A549 (cell line): Measurements from ENCODE around the gene TMEM121. TPM values are rescaled to one million over a fixed set of nuclear protein-coding genes. Genes with fewer than 3 reads are reported as not detected.

Experiments used
- ATOH8 ChIP-seq: fragments of 250-450 bp; sonication (Bioruptor Pico); IDR thresholded peaks from 2 replicates; pipeline ENCODE4 v1.5.0; 2020; ENCODE audit warnings: low read depth, mild to moderate bottlenecking, moderate library complexity
- CBX2 ChIP-seq: fragments of 200-600 bp; sonication (generic); IDR thresholded peaks from 2 replicates; pipeline ENCODE4 v1.6.1; 2016; ENCODE audit warnings: low read depth, mild to moderate bottlenecking, borderline replicate concordance
- CEBPB ChIP-seq, 2 experiments: fragments of >200 bp in 1 of 2; sonication (Bioruptor Twin) in 1 of 2; formaldehyde crosslinking in 1 of 2; IDR thresholded peaks; 2 replicates each; pipeline ENCODE4 v1.6.1; 2012 to 2016
- CHD4 ChIP-seq: fragments of 200-600 bp; sonication (generic); IDR thresholded peaks from 2 replicates; pipeline ENCODE4 v1.6.1; 2016; ENCODE audit warnings: antibody characterized with exemption, mild to moderate bottlenecking, borderline replicate concordance
- CTCF ChIP-seq: fragments of >200 bp; sonication (Bioruptor Twin); formaldehyde crosslinking; IDR thresholded peaks from 3 replicates; pipeline ENCODE4 v1.5.1; 2016
- E2F6 ChIP-seq: IDR thresholded peaks from 2 replicates; pipeline ENCODE4 v1.6.1; 2012; ENCODE audit warnings: low read depth, borderline replicate concordance
- EHMT2 ChIP-seq: fragments of 200-600 bp; sonication (generic); IDR thresholded peaks from 2 replicates; pipeline ENCODE4 v1.6.1; 2016; ENCODE audit warnings: antibody characterized with exemption, low read depth, mild to moderate bottlenecking, moderate library complexity
- FOSB ChIP-seq: fragments of 250-450 bp; sonication (Bioruptor Pico); IDR thresholded peaks from 2 replicates; pipeline ENCODE4 v1.5.0; 2020; ENCODE audit warnings: mild to moderate bottlenecking, moderate library complexity
- FOSL2 ChIP-seq, 2 experiments: fragments of 450-650 bp in 1 of 2; fragments of >200 bp in 1 of 2; sonication (Bioruptor Twin) in 1 of 2; formaldehyde crosslinking; IDR thresholded peaks; 2 replicates each; pipeline versions ENCODE4 v1.5.0 to v1.6.1; 2016 to 2020; ENCODE audit warnings: mild to moderate bottlenecking in 1 of 2, moderate library complexity in 1 of 2
- FOXS1 ChIP-seq: fragments of 250-450 bp; sonication (Bioruptor Pico); IDR thresholded peaks from 2 replicates; pipeline ENCODE4 v1.5.0; 2020; ENCODE audit warnings: mild to moderate bottlenecking, moderate library complexity
- GATA3 ChIP-seq: IDR thresholded peaks from 2 replicates; pipeline ENCODE4 v1.6.1; 2012; ENCODE audit warnings: borderline replicate concordance
- HDAC2 ChIP-seq: fragments of 200-600 bp; sonication (generic); IDR thresholded peaks from 2 replicates; pipeline ENCODE4 v1.6.1; 2016
- HEYL ChIP-seq: fragments of 250-450 bp; sonication (Bioruptor Pico); IDR thresholded peaks from 2 replicates; pipeline ENCODE4 v1.8.0; 2021; ENCODE audit warnings: mild to moderate bottlenecking, moderate library complexity
- HMGXB4 ChIP-seq: fragments of 250-450 bp; sonication (Bioruptor Pico); IDR thresholded peaks from 2 replicates; pipeline ENCODE4 v1.5.0; 2021; ENCODE audit warnings: mild to moderate bottlenecking, moderate library complexity, borderline replicate concordance
- HOXB13 ChIP-seq: fragments of 250-450 bp; sonication (Bioruptor Pico); IDR thresholded peaks from 2 replicates; pipeline ENCODE4 v1.5.0; 2020; ENCODE audit warnings: low read depth, mild to moderate bottlenecking, moderate library complexity
- HOXB5 ChIP-seq: fragments of 250-450 bp; sonication (Bioruptor Pico); IDR thresholded peaks from 2 replicates; pipeline ENCODE4 v1.5.0; 2020; ENCODE audit warnings: mild to moderate bottlenecking, moderate library complexity
- JUN ChIP-seq, 2 experiments: fragments of >200 bp; sonication (Bioruptor Twin); formaldehyde crosslinking; IDR thresholded peaks; 2 replicates in 1 of 2; 3 replicates in 1 of 2; pipeline ENCODE4 v1.6.1; 2016 to 2017
- JUNB ChIP-seq: fragments of >200 bp; sonication (Bioruptor Twin); formaldehyde crosslinking; IDR thresholded peaks from 2 replicates; pipeline ENCODE4 v1.6.1; 2016
- KDM1A ChIP-seq: fragments of 200-600 bp; sonication (generic); IDR thresholded peaks from 2 replicates; pipeline ENCODE4 v1.6.1; 2016; ENCODE audit warnings: low read depth, mild to moderate bottlenecking
- KDM5A ChIP-seq: fragments of 200-600 bp; sonication (generic); IDR thresholded peaks from 2 replicates; pipeline ENCODE4 v1.6.1; 2016; ENCODE audit warnings: antibody characterized with exemption, mild to moderate bottlenecking
- MAFK ChIP-seq: fragments of 450-650 bp; IDR thresholded peaks from 2 replicates; pipeline ENCODE4 v1.6.1; 2014; ENCODE audit not compliant: partially characterized antibody
- MAX ChIP-seq: IDR thresholded peaks from 2 replicates; pipeline ENCODE4 v1.6.1; 2012
- MAZ ChIP-seq: fragments of 150-350 bp; IDR thresholded peaks from 2 replicates; pipeline ENCODE4 v1.6.1; 2014; ENCODE audit warnings: antibody characterized with exemption, low read depth, low read length, borderline replicate concordance
- MYC ChIP-seq: IDR thresholded peaks from 2 replicates; pipeline ENCODE4 v1.6.1; 2012; ENCODE audit warnings: mild to moderate bottlenecking, inconsistent platforms, low read length, improper control_type of control experiment, borderline replicate concordance
- NPAS2 ChIP-seq: fragments of 250-450 bp; sonication (Bioruptor Pico); IDR thresholded peaks from 2 replicates; pipeline ENCODE4 v1.8.0; 2022; ENCODE audit warnings: mild to moderate bottlenecking, moderate library complexity, borderline replicate concordance
- NR3C1 ChIP-seq: fragments of >200 bp; sonication (Bioruptor Twin); formaldehyde crosslinking; IDR thresholded peaks from 3 replicates; pipeline ENCODE4 v1.6.1; 2017
- PBX3 ChIP-seq: IDR thresholded peaks from 2 replicates; pipeline ENCODE4 v1.6.1; 2012
- PHF8 ChIP-seq: fragments of 200-600 bp; sonication (generic); IDR thresholded peaks from 2 replicates; pipeline ENCODE4 v1.6.1; 2016; ENCODE audit warnings: low read depth, mild to moderate bottlenecking, antibody characterized with exemption, moderate library complexity, borderline replicate concordance
- POLR2A ChIP-seq: IDR thresholded peaks from 2 replicates; pipeline ENCODE4 v1.6.1; 2012; ENCODE audit warnings: mild to moderate bottlenecking, low read length
- RAD21 ChIP-seq, 2 experiments: fragments of >200 bp in 1 of 2; sonication (Bioruptor Twin) in 1 of 2; formaldehyde crosslinking in 1 of 2; IDR thresholded peaks in 1 of 2; conservative IDR thresholded peaks in 1 of 2; 2 replicates in 1 of 2; 3 replicates in 1 of 2; pipeline ENCODE4 v1.6.1; 2012 to 2018; ENCODE audit warnings: inconsistent platforms in 1 of 2
- RARB ChIP-seq: fragments of 250-450 bp; sonication (Bioruptor Pico); IDR thresholded peaks from 2 replicates; pipeline ENCODE4 v1.8.0; 2021; ENCODE audit warnings: mild to moderate bottlenecking, moderate library complexity
- RFX5 ChIP-seq: fragments of 450-650 bp; IDR thresholded peaks from 2 replicates; pipeline ENCODE4 v1.7.1; 2014; ENCODE audit warnings: antibody characterized with exemption, mild to moderate bottlenecking, moderate library complexity
- RNF2 ChIP-seq: fragments of 200-600 bp; sonication (generic); IDR thresholded peaks from 2 replicates; pipeline ENCODE4 v1.6.1; 2016; ENCODE audit warnings: low read depth, mild to moderate bottlenecking, antibody characterized with exemption, moderate library complexity, borderline replicate concordance
- TFCP2L1 ChIP-seq: fragments of 250-450 bp; sonication (Bioruptor Pico); IDR thresholded peaks from 2 replicates; pipeline ENCODE4 v1.5.0; 2021; ENCODE audit warnings: mild to moderate bottlenecking
- TP53 ChIP-seq: fragments of 250-450 bp; sonication (Bioruptor Pico); IDR thresholded peaks from 2 replicates; pipeline ENCODE4 v1.5.0; 2021; ENCODE audit warnings: mild to moderate bottlenecking, moderate library complexity
- ZC3H11A ChIP-seq: fragments of 450-650 bp; IDR thresholded peaks from 2 replicates; pipeline ENCODE4 v1.6.1; 2014; ENCODE audit warnings: antibody characterized with exemption, mild to moderate bottlenecking
- ZFP36 ChIP-seq: fragments of 450-650 bp; IDR thresholded peaks from 2 replicates; pipeline ENCODE4 v1.6.1; 2014; ENCODE audit warnings: borderline replicate concordance; ENCODE audit not compliant: partially characterized antibody
- ZSCAN20 ChIP-seq: fragments of 250-450 bp; sonication (Bioruptor Pico); IDR thresholded peaks from 2 replicates; pipeline ENCODE4 v1.8.0; 2022; ENCODE audit warnings: mild to moderate bottlenecking, moderate library complexity
- polyA plus RNA-seq, 4 experiments: library from polyadenylated mRNA; depleted of rRNA in 3 of 4; stranded (reverse); fragments of >200 nt; fragmentation: RNase III in 1 of 4; extraction: RNeasy Plus Mini Kit Qiagen cat#74134 plus additional on column Dnase treatment in 1 of 4; gene quantifications; 2 replicates in 3 of 4; 3 replicates in 1 of 4; pipeline ENCODE4 v1.2.3, GENCODE V29; 2011 to 2017

Gene TMEM121
- polyA plus RNA-seq, 2 of the 4 experiments (the other 2 are of a cell fraction), result 2.3 to 5.7 TPM

- TF ChIP-seq HMGXB4, result no peak
- TF ChIP-seq KDM1A, result no peak
- TF ChIP-seq HOXB13 (CRISPR knock-in tag), result no peak
- no peak for TF ChIP-seq FOSB
- no peak for TF ChIP-seq CEBPB (IDR thresholded peaks at IDR 0.05)
- TF ChIP-seq FOXS1 (CRISPR knock-in tag), result no peak
- peak; percentile 80 to 92 for TF ChIP-seq RAD21 (conservative IDR thresholded peaks at IDR 0.05 in 1 of 2, IDR thresholded peaks at IDR 0.05 in 1 of 2)
- TF ChIP-seq FOSL2 (IDR thresholded peaks at IDR 0.05), result no peak
- TF ChIP-seq FOSL2 (CRISPR knock-in tag; IDR thresholded peaks at IDR 0.05), result no peak
- no peak for TF ChIP-seq MAZ
- peak; percentile 92 for TF ChIP-seq E2F6
- no peak for TF ChIP-seq JUNB
- no peak; the same call in 1 of the 2 replicates for TF ChIP-seq HOXB5 (CRISPR knock-in tag)
- no peak for TF ChIP-seq CBX2
- TF ChIP-seq MYC, result peak; percentile 70; the same call in 1 of the 2 replicates
- peak; percentile 31; the same call in 1 of the 2 replicates for TF ChIP-seq PHF8
- TF ChIP-seq EHMT2, result no peak
- no peak for TF ChIP-seq MAFK
- TF ChIP-seq TP53 (CRISPR knock-in tag), result no peak
- TF ChIP-seq MAX, result peak; percentile 87
- TF ChIP-seq CHD4, result no peak
- TF ChIP-seq CTCF, result peak; percentile 89
- TF ChIP-seq NR3C1, result no peak
- TF ChIP-seq TFCP2L1 (CRISPR knock-in tag), result no peak
- TF ChIP-seq PBX3, result 0 out of 2 replicates have a peak, but pooled peaks have one; percentile 51
- TF ChIP-seq JUN (IDR thresholded peaks at IDR 0.05), result peak in 1 of 2 experiments; percentile 49; a peak in 2 of 5 replicates
- no peak for TF ChIP-seq HDAC2
- TF ChIP-seq RARB (CRISPR knock-in tag), result no peak
- no peak for TF ChIP-seq ZFP36
- TF ChIP-seq RNF2, result no peak
- no peak for TF ChIP-seq ATOH8 (CRISPR knock-in tag)
- TF ChIP-seq HEYL (CRISPR knock-in tag), result no peak
- TF ChIP-seq ZSCAN20 (CRISPR knock-in tag), result no peak
- peak; percentile 20; the same call in 1 of the 2 replicates for TF ChIP-seq POLR2A
- TF ChIP-seq KDM5A, result no peak
- no peak for TF ChIP-seq RFX5
- no peak for TF ChIP-seq ZC3H11A
- no peak for TF ChIP-seq GATA3
- no peak for TF ChIP-seq NPAS2 (CRISPR knock-in tag)
These were observed 1.6 kb downstream of the TMEM121 start (continued) for GRCh38 chr14:105527826-105528585.
